Right lobe of liver (tissue), 6 donors: ENCODE results near the gene C19orf47. TPM values are rescaled to one million over a fixed set of nuclear protein-coding genes. Genes with fewer than 3 reads are reported as not detected.

ENCODE experiments used
- ATAC-seq, 4 donors: fragments of 200-7000 bp; cut with Tn5 transposase; one replicate each; pipeline ENCODE4 v1.9.1; 2020; ENCODE audit warnings: mild to moderate bottlenecking in 4 of 4, moderate library complexity in 4 of 4
- DNase-seq, 3 donors: peaks; one replicate each; pipeline ENCODE4 v3.0.0-alpha.2; 2020
- H3K27ac ChIP-seq, 3 donors: fragments of 200-600 bp; one replicate each; pipeline ENCODE4 v1.8.0; 2022
- H3K27me3 ChIP-seq, 2 donors: fragments of 200-600 bp; one replicate each; pipeline ENCODE4 v1.8.0; 2022
- H3K36me3 ChIP-seq, 4 donors: fragments of 200-600 bp; sonication (generic) in 1 of 4; one replicate each; pipeline versions ENCODE4 v1.5.1 to v1.8.0; 2017 to 2022; ENCODE audit warnings: control low read depth in 1 of 4
- H3K4me1 ChIP-seq, 4 donors: fragments of 200-600 bp; sonication (generic) in 1 of 4; one replicate each; pipeline versions ENCODE4 v1.5.1 to v1.8.0; 2017 to 2022; ENCODE audit warnings: control low read depth in 1 of 4
- H3K4me3 ChIP-seq, 3 donors: fragments of 200-600 bp; one replicate each; pipeline ENCODE4 v1.8.0; 2022
- H3K9me3 ChIP-seq, 4 donors: fragments of 200-600 bp; sonication (generic) in 1 of 4; one replicate each; pipeline versions ENCODE4 v1.5.1 to v1.8.0; 2017 to 2022; ENCODE audit warnings: control low read depth in 1 of 4
- CTCF ChIP-seq, 4 donors: fragments of 200-600 bp in 3 of 4; fragments of 450-650 bp in 1 of 4; IDR thresholded peaks; one replicate each; pipeline versions ENCODE4 v1.5.1 to v1.8.0; 2016 to 2022; ENCODE audit warnings: antibody characterized with exemption in 4 of 4, mild to moderate bottlenecking in 2 of 4
- POLR2A ChIP-seq: fragments of 450-650 bp; IDR thresholded peaks from one replicate; pipeline ENCODE4 v1.6.1; 2017; ENCODE audit warnings: antibody characterized with exemption, mild to moderate bottlenecking
- WGBS: methylation state at CpG from one replicate; pipeline ENCODE4 v1.1.6; 2018; ENCODE audit warnings: low coverage, low lambda C conversion rate; ENCODE audit not compliant: insufficient coverage; ENCODE audit errors: missing lambda C conversion rate; 5-methylcytosine and 5-hydroxymethylcytosine counted together
- intact Hi-C, 2 donors: fragments of 100-400 bp; cut with DNase I; formaldehyde crosslinking; loops; one replicate each; pipeline versions ENCODE4 v1.11.2 to v1.14.1; 2022
- total RNA-seq, 6 experiments: library from RNA; depleted of rRNA in 2 of 6; stranded (reverse); fragments of >200 nt in 2 of 6; fragmentation: NEBNext Ultra II Directional in 3 of 6; extraction: Animal tissue kit (Norgen Biotek cat#: 25700) in 3 of 6; gene quantifications; one replicate each; pipeline versions ENCODE4 v1.1.0 to v1.2.4, GENCODE V29; 2016 to 2023
- donor health status: DM: no; HTN: yes; CAD: no.
- donor health status: DM: no; HTN: no; CAD: no.
- donor health status: DM: no; HTN: no; CAD: no.
- donor health status: DM: no; HTN: yes; CAD: no.
- donor health status: DM: no; HTN: yes; CAD: no.

C19orf47 gene
- total RNA-seq, 6 experiments from 2014 or later, result 4.8 to 8.1 (median 5.5) TPM

- 95% methylated on average over 15 of the region's 28 CpGs for WGBS
- intact Hi-C loops, result no loop called here
- no peak for DNase-seq
- Histone ChIP-seq H3K4me1 (no peaks in the 10 kb centered on the region), H3K36me3 (no peaks in the 10 kb centered on the region), H3K4me3 (no peak overlapping the region), H3K9me3 (no peaks in the 10 kb centered on the region), H3K27me3 (no peaks in the 10 kb centered on the region), H3K27ac (no peak overlapping the region)
- no peak for ATAC-seq
- no peak for TF ChIP-seq CTCF (IDR thresholded peaks at IDR 0.05)
- no peak for TF ChIP-seq POLR2A
These were observed 35.6 kb upstream of the C19orf47 start for GRCh38 chr19:40383668-40384248.

GRCh38 chr19:40381321-40381720 is 33.1 kb upstream of the C19orf47 start:
- Histone ChIP-seq H3K27ac (no peak overlapping the region), H3K9me3 (no peaks in the 10 kb centered on the region), H3K4me1 (no peaks in the 10 kb centered on the region), H3K27me3 (no peaks in the 10 kb centered on the region), H3K36me3 (no peaks in the 10 kb centered on the region), H3K4me3 (no peak overlapping the region)
- WGBS, result 86% methylated on average over 1 of the region's 3 CpGs
- intact Hi-C loops, result no loop called here
- TF ChIP-seq CTCF (IDR thresholded peaks at IDR 0.05) (no peak), POLR2A (no peak)
- no peak for DNase-seq
- no peak for ATAC-seq

- TF ChIP-seq POLR2A (no peak), CTCF (IDR thresholded peaks at IDR 0.05) (no peak)
- no peak overlapping the region for H3K4me3 ChIP-seq
- H3K27me3 ChIP-seq, result no peaks in the 10 kb centered on the region
- DNase-seq (no peak), ATAC-seq (peak in 1 of 4 donors; percentile 4)
- no peaks in the 10 kb centered on the region for H3K36me3 ChIP-seq
- no peaks in the 10 kb centered on the region for H3K9me3 ChIP-seq
- WGBS, result 80% methylated on average over 6 of the region's 37 CpGs
- H3K27ac ChIP-seq, result no peak overlapping the region
- intact Hi-C loops, result no loop called here
- no peaks in the 10 kb centered on the region for H3K4me1 ChIP-seq
These were observed 32.2 kb upstream of the C19orf47 start for GRCh38 chr19:40380199-40381037.

- TF ChIP-seq POLR2A (no peak), CTCF (IDR thresholded peaks at IDR 0.05) (no peak)
- no peak for ATAC-seq
- no peak overlapping the region for H3K27ac ChIP-seq
- intact Hi-C loops, result no loop called here
- WGBS, result 83% methylated on average over 2 of the region's 11 CpGs
- DNase-seq, result no peak
- H3K4me3 ChIP-seq, result no peak overlapping the region
- no peaks in the 10 kb centered on the region for H3K27me3 ChIP-seq
- no peaks in the 10 kb centered on the region for H3K36me3 ChIP-seq
- H3K4me1 ChIP-seq, result no peaks in the 10 kb centered on the region
- no peaks in the 10 kb centered on the region for H3K9me3 ChIP-seq
These were observed 31.4 kb upstream of the C19orf47 start for GRCh38 chr19:40379446-40380198.
